ENCODE data around the gene GGA1.
"Not testable (repeated sequence)": the region's sequence is repeated elsewhere in the genome, so short reads cannot be mapped to it uniquely, and the experiment has no call there.

The GGA1 gene

DNA sequence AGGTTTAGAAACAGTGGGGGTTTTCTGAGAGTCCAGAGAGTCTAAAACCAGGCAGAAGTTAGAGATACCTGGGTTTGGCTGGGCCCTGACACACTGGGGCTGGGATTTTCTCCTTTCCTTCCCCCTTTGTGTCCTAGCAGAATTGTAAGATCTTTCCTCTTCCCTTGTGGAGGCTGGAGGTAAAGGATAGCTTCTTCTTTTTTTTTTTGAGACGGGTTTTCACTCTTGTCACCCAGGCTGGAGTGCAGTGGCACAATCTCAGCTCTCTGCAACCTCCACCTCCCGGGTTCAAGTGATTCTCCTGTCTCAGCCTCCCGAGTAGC, 1.5 kb downstream of the GGA1 start:
- not testable (repeated sequence) for DNase-seq

DNA sequence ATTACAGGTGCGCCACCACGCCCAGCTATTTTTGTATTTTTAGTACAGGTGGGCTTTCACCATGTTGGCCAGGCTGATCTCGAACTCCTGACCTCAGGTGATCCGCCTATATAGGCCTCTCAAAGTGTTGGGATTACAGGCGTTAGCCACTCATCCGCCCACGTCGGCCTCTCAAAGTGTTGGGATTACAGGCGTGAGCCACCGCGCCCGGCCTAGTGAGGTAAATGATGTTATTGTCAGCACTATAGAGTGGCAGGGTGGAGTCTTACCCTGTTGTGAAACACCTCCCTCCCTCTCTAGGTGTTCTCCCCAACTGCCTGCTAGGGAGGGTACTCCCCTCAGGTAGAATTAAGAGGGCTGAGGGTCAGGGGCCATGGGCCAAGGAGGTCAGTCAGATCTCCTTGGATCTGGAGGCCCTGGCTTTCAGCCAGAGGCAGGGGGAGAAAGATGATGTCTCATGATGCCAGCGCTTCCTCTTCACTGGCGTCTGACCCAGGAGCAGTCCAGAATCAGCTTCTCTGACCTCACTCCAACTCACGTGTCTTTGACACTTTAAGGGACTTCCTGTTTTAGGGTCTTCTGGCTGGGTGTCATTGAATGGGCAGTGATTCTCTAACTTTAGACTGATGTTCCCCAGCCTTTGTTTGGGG, 2.0 kb downstream of the GGA1 start:
- DNase-seq = no peak

DNA sequence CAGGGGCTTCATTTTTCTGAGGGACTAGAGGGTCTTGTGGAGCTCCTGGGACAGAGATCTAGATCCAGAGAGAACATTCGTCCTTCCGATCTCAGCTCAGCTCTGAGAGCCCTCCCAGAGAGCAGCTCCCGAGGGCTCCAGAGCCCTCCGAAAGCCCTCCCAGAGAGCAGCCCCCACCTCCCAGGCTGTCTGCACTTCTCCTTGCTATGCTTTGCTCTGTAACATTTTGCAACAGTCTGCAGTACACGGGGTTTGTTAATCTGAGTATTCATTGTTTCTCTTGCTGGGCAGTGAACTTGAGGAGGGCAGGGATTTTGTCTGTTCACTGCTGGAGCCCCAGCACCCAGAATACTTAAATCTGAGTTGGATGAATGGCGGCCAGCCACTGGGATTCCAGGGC, 2.6 kb downstream of the GGA1 start:
- no peak for DNase-seq

DNA sequence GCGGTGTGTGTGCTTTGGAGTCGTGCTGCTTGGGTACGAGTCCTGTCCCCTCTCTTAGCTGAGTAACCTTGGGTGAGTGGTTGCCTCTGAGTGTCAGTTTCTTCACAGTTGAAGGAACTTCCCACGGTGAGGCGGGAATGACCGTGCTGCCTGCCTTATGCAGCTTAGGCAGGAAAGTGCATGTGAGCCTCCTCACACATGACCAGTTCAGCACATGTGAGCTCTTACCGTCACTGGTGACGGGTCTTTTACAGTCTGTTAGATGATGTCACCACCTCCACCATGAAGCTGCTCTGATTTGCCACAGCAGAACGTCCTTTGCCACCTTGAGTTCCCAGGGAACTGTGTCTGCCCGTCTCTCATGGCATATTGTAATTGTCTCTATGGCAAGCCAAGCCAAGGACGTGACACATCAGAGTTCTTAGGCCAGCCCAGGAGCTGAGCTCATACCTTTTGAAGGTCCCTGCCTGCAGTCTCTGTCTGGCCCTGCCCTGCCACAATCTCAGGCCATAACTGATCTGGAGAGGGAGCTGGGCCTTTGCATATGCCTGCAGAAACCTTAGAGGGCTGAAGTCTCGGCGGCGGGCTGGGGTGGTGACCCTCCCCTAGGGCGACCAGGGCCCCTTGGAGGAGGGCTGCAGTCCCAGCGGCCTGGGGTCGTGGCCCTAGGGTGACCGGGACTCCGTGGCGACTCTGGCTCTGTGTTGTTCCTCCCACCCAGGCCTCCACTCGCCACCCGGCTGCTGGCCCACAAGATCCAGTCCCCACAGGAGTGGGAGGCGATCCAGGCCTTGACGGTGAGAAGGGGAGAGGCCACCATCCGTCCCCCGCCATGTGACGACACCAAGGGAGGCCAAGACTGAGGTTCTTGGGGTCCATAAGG, 7.8 kb downstream of the GGA1 start:
- no peak for DNase-seq

DNA sequence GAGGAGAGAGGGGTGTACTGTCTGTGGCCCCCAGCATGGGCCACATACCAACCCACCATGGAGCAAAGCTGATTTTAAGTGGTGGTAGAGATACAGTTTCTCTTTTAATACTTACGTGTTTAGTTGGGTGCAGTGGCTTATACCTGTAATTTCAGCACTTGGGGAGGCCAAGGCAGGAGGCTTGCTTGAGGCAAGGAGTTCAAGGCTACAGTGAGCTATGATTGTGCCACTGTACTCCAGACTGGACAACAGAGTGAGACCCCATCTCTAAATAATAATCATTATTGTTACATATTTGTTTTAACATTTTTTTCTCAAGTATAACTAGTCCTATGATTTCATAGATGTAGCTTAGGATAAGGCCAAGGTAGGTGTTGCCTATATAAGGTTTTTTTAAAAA, 8.8 kb downstream of the GGA1 start:
- no peak for DNase-seq

DNA sequence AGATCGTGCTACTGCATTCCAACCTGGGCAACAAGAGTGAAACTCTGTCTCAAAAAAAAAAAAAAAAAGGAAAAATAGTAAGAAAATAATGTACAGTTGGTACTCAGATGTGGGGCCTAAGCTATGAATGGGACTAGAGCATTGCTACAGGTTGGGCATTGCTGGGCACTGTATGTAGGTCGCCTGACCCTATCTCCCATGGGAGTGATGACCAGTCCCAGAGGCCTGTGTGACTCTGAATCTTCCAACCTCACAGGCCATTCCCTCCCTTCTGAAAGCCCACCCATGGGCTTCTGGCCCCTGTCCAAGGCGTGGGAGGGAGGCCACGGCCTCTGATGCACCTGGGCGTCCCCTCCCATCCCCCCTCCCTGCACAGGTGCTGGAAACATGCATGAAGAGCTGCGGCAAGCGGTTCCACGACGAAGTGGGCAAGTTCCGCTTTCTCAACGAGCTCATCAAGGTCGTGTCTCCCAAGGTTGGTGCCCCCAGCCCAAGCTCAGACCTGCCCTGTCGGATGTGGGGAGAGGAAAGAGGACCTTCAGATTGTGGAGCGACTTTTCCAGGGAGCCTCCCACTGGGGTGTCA, 9.5 kb downstream of the GGA1 start:
- no peak for DNase-seq

DNA sequence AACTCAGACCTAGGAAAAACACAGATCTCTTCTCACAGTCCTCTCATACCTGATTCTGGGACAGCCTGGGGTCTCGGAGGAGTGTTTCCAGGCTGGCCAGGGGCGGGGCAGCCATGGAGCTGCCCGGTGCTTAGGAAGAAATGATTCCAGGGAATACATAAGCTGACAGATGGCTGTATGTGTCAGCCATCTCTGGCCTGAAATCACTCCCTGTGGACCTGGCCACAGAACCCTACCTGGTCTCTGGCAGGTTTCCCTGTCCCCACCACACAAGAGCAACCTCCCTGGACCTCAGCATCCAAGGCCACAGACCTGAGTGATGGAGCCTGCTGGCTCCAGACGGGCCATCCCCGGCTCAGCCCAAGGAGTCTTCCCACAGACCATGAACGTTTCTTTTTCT, 10.0 kb downstream of the GGA1 start:
- DNase-seq = no peak

DNA sequence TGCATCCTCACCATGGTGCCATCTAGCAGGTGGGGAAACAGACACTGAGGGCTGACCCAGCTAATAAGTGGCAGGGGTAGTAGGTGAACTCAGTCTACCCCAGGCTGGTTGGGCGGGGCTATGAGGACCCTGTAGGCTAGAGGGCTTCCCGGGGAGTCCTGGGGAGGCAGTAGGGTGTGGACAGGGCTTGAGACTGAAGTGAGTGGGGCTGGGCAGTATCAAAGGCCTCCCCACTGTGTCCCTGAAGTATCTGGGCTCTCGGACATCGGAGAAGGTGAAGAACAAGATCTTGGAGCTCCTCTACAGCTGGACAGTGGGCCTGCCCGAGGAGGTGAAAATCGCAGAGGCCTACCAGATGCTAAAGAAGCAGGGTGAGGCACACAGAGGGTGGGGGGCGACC, 11.4 kb downstream of the GGA1 start:
- no peak for DNase-seq

DNA sequence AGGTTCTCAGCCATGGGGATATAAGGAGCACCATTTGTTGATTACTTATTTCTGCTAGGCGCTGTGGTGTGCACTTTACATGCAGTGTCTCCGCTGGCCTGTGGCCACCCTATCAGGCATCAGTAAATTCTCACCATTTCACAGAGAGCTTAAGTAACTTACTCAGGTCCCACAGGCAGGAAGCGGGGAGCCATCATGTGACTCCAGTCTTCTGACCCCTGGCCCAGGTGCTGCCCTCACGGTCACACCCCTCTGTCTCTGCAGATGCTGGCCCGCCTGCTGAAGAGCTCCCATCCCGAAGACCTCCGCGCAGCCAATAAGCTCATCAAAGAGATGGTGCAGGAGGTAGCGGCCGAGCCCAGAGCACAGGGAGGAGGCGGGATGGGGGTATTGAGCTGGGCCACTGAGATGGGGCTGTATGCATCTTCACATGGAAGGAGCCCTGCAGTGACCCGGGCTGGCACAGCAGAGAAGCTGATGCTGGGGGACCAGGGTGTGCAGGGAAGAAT, 12.8 kb downstream of the GGA1 start:
- no peak for DNase-seq

DNA sequence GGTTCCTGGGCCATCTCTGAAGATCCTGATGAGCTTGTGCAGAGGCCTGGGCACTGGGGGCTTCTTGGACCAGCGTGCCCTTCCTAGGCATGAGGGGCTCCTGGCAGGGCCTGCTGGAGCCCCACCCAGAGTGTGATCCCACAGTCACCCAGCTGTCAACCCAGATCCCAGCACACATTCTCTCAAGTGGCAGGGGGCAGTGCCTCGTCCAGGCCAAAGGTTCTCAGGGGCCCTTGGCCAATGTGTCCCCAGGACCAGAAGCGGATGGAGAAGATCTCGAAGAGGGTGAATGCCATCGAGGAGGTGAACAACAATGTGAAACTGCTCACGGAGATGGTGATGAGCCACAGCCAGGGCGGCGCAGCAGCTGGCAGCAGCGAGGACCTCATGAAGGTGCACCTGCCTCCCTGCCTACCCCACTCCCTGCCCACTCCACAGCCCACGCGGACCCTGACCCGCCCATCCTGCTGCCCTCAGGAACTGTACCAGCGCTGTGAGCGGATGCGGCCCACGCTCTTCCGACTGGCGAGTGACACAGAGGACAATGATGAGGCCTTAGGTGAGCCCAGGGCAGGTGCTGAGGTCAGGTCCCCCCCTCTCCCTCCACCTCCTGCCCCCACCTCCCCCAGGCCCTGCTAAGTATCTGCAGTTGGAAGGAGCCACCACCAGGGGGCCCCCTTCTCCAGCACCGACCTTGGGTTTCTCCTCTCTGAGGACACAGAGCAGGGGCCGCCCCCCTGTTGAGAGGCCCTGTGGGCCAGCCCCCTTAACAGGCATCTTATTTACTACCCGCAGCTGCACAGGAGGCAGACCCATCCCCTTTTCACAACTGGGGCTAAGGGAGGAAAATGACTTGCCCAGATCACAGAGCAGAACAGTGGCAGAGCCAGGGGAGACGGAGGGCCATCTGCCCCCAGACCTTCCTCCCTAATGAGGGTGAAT, 14.7 kb downstream of the GGA1 start:
- DNase-seq = peak; percentile 79

DNA sequence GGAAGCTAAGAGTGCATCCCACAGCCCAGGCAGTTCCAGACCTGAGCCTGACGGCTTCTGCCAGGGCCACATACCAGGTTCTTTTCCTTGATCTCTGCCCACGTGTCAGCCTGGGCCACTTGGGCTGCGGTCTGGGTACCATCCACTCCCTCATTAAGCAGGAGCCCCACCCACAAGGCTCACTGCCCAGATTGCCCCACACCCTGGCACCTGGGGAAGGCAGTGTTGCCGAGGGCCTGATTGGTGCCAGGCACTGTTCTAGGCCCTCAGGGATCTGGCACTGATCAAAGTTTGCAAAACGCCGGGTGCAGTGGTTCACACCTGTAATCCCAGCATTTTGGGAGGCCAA, 15.4 kb downstream of the GGA1 start:
- no peak for DNase-seq

DNA sequence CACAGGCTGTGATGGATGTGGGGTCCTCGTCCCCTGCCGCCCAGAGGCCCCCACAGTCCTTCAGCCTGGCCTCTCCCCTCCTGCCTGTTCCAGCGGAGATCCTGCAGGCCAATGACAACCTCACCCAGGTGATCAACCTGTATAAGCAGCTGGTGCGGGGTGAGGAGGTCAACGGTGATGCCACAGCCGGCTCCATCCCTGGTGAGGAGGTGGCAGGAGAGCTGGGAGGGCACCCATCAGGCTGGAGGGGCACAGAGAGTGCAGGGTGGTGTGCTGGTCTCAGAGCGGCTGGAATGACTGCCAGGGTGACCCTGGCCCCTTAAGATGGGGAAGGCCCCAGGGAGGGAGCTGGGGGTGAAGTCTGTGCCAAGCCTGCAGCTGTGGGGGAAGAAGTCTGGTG, 16.2 kb downstream of the GGA1 start:
- no peak for DNase-seq

DNA sequence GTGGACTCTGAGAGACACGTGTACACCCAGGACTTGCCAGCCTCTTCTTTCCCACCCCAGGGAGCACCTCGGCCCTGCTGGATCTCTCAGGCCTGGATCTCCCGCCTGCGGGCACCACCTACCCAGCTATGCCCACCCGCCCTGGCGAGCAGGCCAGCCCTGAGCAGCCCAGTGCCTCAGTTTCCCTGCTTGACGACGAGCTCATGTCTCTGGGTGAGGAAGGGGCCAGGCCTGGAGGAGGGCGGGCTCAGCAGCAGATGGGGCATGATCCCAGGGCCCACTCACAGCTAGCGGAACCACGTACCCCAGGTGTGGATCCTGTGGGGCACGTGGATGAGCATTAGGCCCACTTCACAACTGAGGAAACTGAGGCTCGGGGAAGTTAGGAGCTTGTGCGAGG, 17.1 kb downstream of the GGA1 start:
- DNase-seq = no peak

DNA sequence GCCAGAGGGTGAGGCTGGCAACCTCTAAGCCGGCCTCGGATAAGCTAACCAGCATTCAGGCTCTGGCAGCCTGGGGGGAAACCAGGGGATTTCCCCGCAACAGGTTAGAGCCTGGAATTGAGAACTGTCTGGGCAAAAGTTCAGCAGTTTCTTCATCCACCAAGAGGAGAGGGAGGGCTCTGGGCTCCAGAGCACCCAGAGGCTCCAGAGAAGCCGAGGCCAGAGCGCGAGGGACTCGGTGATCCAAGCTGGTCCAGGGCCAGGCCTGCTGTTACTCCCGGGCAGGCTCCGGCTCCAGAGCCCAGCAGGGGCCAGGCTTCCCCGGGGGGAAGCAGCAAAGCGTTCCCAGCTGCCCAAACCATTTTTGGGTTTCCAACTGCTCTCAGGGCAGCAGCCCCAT, 17.5 kb downstream of the GGA1 start:
- DNase-seq = no peak

DNA sequence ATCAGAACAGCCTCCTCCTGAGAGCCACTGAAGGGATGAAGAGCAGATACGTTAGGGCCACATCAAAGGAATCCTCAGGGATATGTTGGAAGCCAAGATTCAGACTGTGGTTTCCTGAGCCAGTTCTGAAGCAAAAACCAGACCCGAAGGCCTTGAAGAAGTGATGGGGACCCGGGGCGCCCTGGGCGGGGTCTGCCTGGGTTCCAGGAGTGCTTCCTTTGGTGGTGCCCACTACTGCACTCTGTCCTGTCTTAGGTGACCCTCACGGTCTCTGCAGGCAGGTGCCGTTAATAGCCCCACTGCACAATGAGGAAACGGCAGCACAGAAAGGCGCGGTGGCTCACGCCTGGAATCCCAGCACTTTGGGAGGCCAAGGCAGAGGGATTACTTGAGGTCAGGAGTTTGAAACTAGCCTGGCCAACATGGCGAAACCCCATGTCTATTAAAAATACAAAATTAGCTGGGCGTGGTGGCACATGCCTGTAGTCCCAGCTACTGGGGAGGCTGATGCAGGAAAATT, 18.0 kb downstream of the GGA1 start:
- DNase-seq = no peak

DNA sequence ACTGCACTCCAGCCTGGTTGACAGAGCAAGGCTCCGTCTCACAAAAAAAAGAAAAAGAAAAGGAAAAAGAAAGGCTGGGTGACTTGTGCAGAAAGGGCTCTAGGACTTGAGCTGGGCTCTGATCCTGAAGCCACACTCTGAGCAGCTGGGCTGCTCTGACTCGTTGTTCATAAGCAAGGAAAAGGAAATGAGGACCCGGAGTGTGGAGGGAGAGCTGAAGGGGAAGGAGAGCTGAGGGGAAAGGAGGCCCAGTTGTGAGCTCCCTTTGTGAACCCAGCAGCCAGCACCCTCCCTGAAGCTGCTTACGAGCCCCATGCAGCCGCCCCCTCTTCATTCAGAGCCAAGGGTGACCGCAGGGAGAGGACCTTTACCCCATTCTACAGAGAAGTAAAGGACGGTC, 18.5 kb downstream of the GGA1 start:
- DNase-seq = no peak

DNA sequence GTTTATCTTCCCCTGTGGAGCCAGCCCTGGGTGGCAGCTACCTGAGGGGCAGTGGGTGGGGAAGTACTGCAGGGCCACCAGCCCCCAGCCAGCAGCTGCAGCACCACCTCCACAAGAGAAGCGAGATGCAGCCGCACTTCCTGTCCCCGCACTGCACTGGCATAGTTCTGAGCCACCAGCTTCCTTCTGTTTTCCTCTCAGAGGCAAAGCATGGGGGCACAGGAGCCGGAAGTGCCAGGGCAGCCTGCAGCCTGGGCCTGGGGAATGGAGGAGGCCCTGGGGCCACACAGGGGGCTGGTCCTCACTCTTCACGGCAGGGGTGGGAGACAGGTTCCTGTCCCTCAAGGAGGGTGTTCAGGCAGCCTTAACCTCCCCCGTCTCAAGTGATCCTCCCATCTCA, 18.9 kb downstream of the GGA1 start:
- DNase-seq = peak; percentile 62

DNA sequence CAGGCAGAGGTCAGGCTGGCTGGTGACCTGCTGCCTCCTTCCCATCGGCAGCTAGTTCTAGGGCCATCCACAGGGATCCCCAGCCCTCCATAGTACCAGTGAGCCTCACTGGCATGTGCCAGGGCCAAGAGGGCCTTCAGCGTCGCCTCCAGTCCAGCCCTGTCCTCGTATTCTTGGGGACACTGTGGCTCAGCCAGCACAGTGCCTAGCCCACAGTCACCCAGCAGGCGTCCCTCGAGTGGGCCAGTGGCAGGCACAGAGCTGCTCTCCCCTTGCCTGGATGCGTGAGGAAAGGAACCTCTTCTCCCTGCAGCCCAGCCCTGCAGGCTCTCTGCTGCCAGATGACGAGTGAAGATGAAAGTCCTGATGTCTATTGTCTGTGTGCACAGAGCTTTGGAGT, 20.2 kb downstream of the GGA1 start:
- DNase-seq = no peak

DNA sequence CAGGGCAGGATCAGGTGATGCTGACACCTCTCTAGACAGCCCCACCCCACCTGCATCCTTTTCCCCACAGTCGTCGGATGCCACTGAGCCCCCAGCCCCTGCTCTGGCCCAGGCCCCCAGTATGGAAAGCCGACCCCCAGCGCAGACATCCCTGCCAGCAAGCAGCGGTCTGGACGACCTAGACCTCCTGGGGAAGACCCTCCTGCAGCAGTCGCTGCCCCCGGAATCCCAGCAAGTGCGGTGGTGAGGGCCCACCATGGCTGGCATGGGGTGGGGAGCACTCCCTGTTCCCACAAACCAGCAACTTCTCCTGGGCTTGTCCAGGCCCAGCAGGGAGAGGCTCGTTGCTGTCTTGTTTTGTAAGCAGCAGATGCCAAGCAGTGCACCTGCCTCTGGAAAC, 21.3 kb downstream of the GGA1 start:
- DNase-seq = no peak

DNA sequence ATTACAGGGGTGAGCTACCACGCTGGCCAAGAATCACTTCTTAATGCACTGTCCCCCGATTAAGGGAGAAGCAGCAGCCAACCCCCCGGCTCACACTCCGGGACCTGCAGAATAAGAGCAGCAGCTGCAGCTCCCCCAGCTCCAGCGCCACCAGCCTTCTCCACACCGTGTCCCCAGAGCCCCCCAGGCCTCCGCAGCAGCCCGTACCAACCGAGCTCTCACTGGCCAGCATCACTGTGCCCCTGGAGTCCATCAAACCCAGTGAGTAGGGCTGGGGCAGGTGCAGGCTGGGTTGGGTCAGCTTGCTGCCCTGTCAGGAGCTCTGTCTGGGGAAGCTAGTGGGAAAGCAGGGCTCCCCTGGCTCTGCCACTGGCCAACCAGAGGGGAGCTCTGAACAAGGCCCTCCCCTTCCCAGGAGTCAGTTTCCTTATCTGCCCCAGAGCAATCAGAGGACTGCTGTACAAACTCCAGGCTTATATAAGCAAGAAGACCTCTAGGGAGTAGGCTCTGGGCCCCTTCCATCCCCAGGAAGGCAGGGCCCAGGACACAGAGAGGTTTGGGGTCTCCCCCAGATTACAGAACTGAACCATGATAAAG, 22.3 kb downstream of the GGA1 start:
- no peak for DNase-seq

DNA sequence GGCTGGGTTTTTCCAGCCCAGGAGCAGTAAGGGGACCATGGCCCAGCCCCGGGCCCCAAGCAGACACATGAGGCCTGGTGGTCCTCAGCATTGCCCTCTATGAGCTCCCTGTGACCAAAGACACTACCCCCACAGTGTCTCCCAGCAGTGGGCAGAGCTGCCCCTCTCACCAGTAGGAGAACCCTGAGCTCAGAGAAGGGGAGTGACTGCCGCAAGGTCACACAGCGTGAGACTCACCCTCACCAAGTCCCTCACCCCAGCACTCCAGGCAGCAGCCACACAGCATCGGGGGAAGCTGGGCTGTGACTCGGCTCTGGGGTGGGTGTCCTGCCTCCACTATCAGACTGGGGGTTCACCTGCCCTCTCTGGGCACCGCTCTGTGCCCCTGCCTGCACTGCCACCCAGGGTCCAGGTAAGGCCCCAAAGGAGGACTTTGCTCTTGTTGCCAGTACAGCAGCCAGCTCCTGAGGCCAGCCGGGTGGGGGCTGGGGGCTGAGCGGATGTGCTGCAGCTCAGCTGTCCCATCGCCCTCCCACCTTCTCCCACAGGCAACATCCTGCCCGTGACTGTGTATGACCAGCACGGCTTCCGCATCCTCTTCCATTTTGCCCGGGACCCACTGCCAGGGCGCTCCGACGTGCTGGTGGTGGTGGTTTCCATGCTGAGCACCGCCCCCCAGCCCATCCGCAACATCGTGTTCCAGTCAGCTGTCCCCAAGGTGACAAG, 23.0 kb downstream of the GGA1 start:
- DNase-seq = no peak

Data from stimulated activated CD4-positive, alpha-beta T cell treated with anti-CD3 and anti-CD28 coated beads, Interleukin-15, amount 100 ng/mL, for 24 hours (primary cell).